Psoas muscle (tissue), 8 donors: ENCODE measurements around the gene ASIC4. TPM values are rescaled to one million over a fixed set of nuclear protein-coding genes. Genes with fewer than 3 reads are reported as not detected.

Experiments
- ATAC-seq, 4 donors: fragments of 200-7000 bp; cut with Tn5 transposase; one replicate each; pipeline ENCODE4 v1.9.1; 2020; ENCODE audit warnings: moderate library complexity in 3 of 4, mild to moderate bottlenecking in 2 of 4
- DNase-seq, 2 donors: peaks; one replicate each; pipeline ENCODE4 v3.0.0-alpha.2; 2020
- H3K27ac ChIP-seq: fragments of 200-600 bp; one replicate; pipeline ENCODE4 v1.8.0; 2022
- H3K27me3 ChIP-seq, 3 donors: fragments of 200-600 bp in 1 of 3; one replicate each; pipeline versions ENCODE4 v1.6.1 to v1.8.0; 2013 to 2022; ENCODE audit warnings: low read length in 2 of 3, mild to moderate bottlenecking in 2 of 3, moderate library complexity in 1 of 3; ENCODE audit not compliant: insufficient read depth in 3 of 3
- H3K36me3 ChIP-seq, 2 donors: fragments of 200-600 bp in 1 of 2; one replicate each; pipeline versions ENCODE4 v1.6.1 to v1.8.0; 2013 to 2022; ENCODE audit warnings: low read depth in 1 of 2, mild to moderate bottlenecking in 1 of 2, moderate library complexity in 1 of 2; ENCODE audit not compliant: insufficient read depth in 1 of 2
- H3K4me1 ChIP-seq: fragments of 200-600 bp; one replicate; pipeline ENCODE4 v1.8.0; 2022
- H3K4me3 ChIP-seq: fragments of 200-600 bp; one replicate; pipeline ENCODE4 v1.8.0; 2022; ENCODE audit warnings: mild to moderate bottlenecking
- H3K9me3 ChIP-seq: fragments of 200-600 bp; one replicate; pipeline ENCODE4 v1.8.0; 2022
- CTCF ChIP-seq: fragments of 200-600 bp; IDR thresholded peaks from one replicate; pipeline ENCODE4 v1.8.0; 2022; ENCODE audit warnings: antibody characterized with exemption
- WGBS, 3 donors: extraction: QIAGEN DNeasy Blood & Tissue Kit; methylation state at CpG; one replicate each; pipeline versions ENCODE4 v1.1.6 to v1.1.7; 2013; 5-methylcytosine and 5-hydroxymethylcytosine counted together
- intact Hi-C, 2 donors: fragments of 100-400 bp; cut with DNase I; formaldehyde crosslinking; loops; one replicate each; pipeline versions ENCODE4 v1.11.0 to v1.14.2; 2022
- polyA plus RNA-seq, 3 donors: library from polyadenylated mRNA; stranded (reverse); fragments of 200-250 nt; gene quantifications; one replicate each; pipeline ENCODE4 v1.2.3, GENCODE V29; 2013
- total RNA-seq, 4 donors: library from RNA; stranded (reverse); fragmentation: NEBNext Ultra II Directional in 2 of 4; extraction: Animal tissue kit (Norgen Biotek cat#: 25700) in 2 of 4; gene quantifications; one replicate each; pipeline versions ENCODE4 v1.2.1 to v1.2.4, GENCODE V29; 2021 to 2023
- donor health status: healthy with polysubstance abuse.
- donor health status: DM: no; HTN: no; CAD: no; lungs with moderate emphysema.
- donor health status: Bipolar disorder and iron deficiency.
- donor health status: healthy.
- donor health status: DM: yes; HTN: yes; CAD: no.
- donor health status: DM: no; HTN: no; CAD: no.
- donor health status: DM: no; HTN: no; CAD: no.
- donor health status: DM: yes; HTN: yes; CAD: no.

ASIC4 gene
- total and polyA plus RNA-seq, 7 donors: 0.03 to 0.34 (median 0.26) TPM; not detected in 3

- no peak for ATAC-seq
- Histone ChIP-seq H3K36me3 (no peaks in the 10 kb centered on the region), H3K27ac (no peak overlapping the region), H3K4me3 (no peak overlapping the region), H3K4me1 (no peaks in the 10 kb centered on the region), H3K9me3 (no peaks in the 10 kb centered on the region), H3K27me3 (peaks cover 0 to 12% (median 0%) of the 10 kb centered on the region in 3 donors)
- TF ChIP-seq CTCF: no peak
- no peak for DNase-seq
- intact Hi-C loops: loop anchor here (2.0 to 10.0 kb wide), 3 partner anchors 37 to 367 kb away; partner anchors contain the start of gene NHEJ1 (in 1 of the 2)
- 77 to 86% (median 80%) methylated on average over 20 of the region's 20 CpGs for WGBS, 3 donors
Measured at GRCh38 chr2:219531639-219532377, 17.5 kb downstream of the ASIC4 start.

- TF ChIP-seq CTCF: no peak
- ATAC-seq (no peak), DNase-seq (no peak)
- Histone ChIP-seq H3K4me3 (no peak overlapping the region), H3K4me1 (no peaks in the 10 kb centered on the region), H3K27me3 (peaks cover 0 to 12% (median 0%) of the 10 kb centered on the region in 3 donors), H3K27ac (no peak overlapping the region), H3K9me3 (no peaks in the 10 kb centered on the region), H3K36me3 (no peaks in the 10 kb centered on the region)
- 71 to 83% (median 74%) methylated on average over 8 of the region's 8 CpGs for WGBS, 3 donors
- intact Hi-C loops: loop anchor here (5.0 to 10.0 kb wide), 2 partner anchors 130 to 368 kb away; partner anchors contain the start of gene NHEJ1 (in 1 of the 2)
Measured at GRCh38 chr2:219532378-219532649, 18.0 kb downstream of the ASIC4 start.

- 85 to 92% (median 86%) methylated on average over 6 of the region's 6 CpGs for WGBS, 3 donors
- no peak for TF ChIP-seq CTCF
- Histone ChIP-seq H3K4me3 (no peak overlapping the region), H3K4me1 (no peaks in the 10 kb centered on the region), H3K36me3 (peaks cover 0 to 6% of the 10 kb centered on the region in 2 donors), H3K27ac (no peak overlapping the region), H3K27me3 (peaks cover 0 to 6% (median 0%) of the 10 kb centered on the region in 3 donors), H3K9me3 (no peaks in the 10 kb centered on the region)
- intact Hi-C loops: loop anchor here (5.0 to 10.0 kb wide), 2 partner anchors 132 to 369 kb away; partner anchors contain the start of gene NHEJ1 (in 1 of the 2)
- DNase-seq (no peak), ATAC-seq (no peak)
Measured at GRCh38 chr2:219533930-219534661, 19.8 kb downstream of the ASIC4 start.

GRCh38 chr2:219536425-219536824, 22.1 kb downstream of the ASIC4 start:
- WGBS, 3 donors: 82 to 86% (median 83%) methylated on average over 16 of the region's 16 CpGs
- no peak for TF ChIP-seq CTCF
- Histone ChIP-seq H3K27me3 (no peaks in the 10 kb centered on the region), H3K4me3 (no peak overlapping the region), H3K9me3 (no peaks in the 10 kb centered on the region), H3K27ac (no peak overlapping the region), H3K36me3 (peaks cover 0 to 29% of the 10 kb centered on the region in 2 donors), H3K4me1 (peaks cover 3% of the 10 kb centered on the region)
- DNase-seq (no peak), ATAC-seq (no peak)
- intact Hi-C loops: loop anchor here in 1 of 2 donors (10.0 kb wide), 1 partner anchor 372 kb away; the partner anchor contains the start of gene NHEJ1
